NCI-H526 (cell line): ENCODE data around the gene EPN2.

Experiments
- DNase-seq, 2 experiments: peaks; one replicate each; lab custom pipeline; 2025; lab: John Stamatoyannopoulos, UW

The EPN2 gene

DNA sequence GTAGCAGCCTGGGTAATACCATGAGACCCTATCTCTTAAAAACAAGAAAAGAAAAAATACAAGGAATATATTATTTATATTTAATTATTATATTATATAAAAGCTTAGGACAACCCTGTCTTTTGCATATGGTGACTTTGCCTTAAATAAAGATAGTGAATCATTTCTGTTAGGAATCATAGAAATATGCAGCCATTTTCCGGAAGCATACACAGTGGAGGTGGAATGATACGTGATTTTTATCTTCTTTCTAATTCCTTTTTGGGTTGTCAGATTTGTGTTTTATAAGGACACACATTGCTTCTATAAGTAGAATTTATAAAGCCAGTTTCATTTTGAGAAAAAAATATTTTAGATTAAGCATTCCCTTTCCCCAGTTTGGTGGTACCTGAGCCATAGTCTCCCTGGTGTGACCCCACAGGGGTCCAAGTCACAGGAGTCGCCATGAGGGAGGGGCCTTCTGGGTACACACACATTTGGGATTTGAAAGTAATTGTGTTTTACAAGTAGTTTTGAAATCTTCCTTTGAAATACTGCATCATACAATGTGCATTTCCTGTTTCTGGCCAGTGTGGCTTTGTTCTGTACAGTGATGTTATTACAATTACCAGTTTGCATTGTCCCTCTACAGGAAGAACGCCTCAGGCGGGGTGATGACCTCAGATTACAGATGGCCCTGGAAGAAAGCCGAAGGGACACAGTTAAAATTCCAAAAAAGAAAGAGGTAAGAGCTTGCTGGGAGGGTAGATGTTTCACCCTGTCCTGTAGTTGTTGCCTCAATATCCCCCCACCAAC lies 74.5 kb downstream of the EPN2 start:
- DNase-seq = no peak

DNA sequence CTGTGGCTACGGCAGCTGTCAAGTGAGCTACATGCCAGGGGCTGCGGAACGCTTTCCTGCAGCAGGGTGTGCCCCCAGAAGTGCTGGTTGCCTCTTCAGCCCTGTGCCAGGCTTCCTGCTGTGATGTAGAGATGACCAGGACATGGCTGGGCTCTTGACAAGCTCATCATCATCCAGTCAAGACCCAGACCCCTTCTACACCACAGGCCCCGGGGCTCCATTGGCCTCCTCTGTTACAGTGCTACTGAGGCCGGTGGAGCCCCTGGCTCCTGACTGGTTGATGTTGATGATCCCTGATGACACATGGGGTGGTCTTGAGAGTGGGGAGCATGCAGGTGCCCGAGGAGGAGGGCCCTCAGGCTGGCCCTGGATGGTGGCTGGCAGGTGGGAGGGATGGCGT lies 75.2 kb downstream of the EPN2 start:
- no peak for DNase-seq

- DNase-seq = no peak
These were observed 76.0 kb downstream of the EPN2 start for GRCh38 chr17:19313066-19313745.

- DNase-seq = no peak
These were observed 76.8 kb downstream of the EPN2 start for GRCh38 chr17:19313746-19314651.

GRCh38 chr17:19315104-19315503 lies 77.9 kb downstream of the EPN2 start:
- no peak for DNase-seq

DNA sequence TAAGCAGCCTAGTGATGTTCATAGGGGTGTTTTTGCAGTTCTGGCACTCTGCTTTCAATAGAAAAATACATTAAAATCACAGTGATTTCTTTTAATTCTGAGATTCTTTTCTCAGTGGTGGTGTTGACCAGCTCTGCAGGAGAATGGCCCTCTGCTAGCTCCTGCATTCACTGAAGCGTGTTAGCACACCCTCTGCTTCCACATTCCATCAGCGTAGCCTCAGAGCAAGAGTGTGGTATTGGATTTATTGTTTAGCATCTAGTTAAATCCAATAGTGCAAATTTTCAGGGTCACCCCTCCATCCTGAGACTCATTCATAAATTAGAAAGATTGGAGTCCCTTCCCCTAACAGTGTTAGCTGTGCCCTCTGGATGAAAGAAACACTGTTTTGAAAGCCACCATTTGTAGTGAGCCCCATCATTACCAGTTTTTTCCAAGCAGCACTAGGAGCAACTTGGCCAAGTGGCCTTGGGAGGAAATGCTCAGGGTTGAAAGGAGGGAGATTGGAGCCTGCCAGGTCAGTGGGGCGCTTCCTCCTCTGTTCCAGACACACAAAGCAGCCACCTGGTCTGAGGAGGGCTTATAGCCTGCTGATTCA lies 79.7 kb downstream of the EPN2 start:
- DNase-seq = no peak

DNA sequence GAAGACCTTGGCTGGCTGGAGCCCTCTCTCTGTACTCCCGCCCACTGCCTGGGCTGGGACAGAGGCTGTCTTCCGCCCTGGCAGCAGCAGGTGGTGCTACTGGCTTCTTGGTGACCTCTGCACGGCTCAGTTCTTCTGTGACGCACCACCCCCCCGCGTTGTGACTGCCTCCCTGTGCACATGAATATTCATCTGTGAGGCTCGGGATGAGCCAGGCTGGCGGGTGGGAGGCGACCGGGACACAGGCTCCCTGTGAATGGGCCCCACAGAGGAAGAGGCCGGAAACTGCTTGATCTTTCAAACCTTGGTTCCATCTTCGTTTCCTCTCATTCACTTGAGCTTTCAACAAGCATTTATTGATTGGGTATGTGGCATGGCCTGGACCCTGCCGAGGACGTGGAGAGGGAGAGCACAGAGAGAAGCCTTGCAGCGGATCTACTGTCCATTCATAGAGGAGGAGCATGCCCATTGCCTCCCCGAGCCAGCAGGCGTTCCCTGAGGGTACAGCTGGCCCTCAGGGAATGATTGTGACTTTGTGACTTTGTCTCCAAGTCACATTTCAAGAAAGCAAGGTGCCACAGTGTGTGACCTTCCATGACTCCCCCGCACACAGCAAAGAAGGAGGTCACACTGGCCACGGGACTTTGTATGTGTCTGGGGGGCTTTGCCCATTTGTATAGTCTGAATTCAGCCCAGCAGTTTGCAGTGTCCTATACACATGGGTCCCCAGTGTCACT lies 80.4 kb downstream of the EPN2 start:
- peak; percentile 77 to 92 for DNase-seq

- DNase-seq = no peak
These were observed 81.4 kb downstream of the EPN2 start for GRCh38 chr17:19318611-19319010.

DNA sequence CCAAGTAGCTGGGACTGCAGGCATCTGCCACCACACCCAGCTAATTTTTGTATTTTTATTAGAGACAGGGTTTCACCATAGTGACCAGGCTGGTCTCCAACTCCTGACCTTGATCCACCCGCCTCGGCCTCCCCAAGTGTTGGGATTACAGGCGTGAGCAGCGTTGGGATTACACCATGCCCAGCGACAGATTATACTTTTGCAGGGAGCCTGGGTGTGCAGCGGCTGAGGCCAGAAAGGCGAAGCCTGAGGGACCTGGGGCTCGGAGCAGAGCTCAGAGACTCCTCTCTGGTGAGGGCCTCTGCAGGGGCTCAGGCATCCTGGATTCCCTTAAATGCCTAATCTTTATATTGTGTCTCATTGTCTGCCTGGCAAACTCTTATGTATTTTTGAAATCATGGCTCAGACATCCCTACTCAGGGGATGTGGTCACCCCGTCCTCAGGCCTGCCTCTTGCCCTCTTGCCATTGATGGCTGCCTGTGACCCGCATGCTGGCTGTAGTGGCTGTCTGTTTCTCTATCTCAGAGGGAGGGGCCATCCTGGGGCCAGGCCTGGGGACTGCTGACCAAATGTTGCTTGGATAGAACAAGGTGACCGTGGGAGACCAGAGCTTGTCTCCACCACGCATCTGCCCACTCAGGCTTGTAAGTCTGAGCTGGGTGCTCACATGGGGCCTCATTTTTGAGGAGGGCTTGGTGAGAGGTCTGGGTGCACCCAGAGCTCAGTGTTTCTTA lies 82.8 kb downstream of the EPN2 start:
- no peak for DNase-seq

DNA sequence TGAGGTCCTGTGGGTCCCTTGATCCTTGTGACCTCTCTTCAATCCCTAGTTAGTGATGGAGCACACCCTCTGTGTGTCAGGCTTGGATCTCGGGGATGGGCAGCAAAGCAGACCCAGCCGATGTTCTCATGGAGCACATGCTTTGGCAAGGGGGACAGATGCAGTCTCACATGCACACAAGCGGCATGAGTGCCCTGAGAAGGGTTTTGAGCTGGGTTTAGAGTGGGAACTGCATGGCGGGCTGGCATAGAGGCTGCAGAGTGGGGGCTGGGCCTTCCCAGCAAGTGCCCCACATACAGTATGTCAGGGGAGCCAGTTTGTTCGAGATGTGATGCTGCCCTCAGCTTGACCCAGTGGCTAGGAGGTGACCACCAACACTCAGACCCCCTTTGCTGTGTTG lies 83.7 kb downstream of the EPN2 start:
- DNase-seq = no peak

DNA sequence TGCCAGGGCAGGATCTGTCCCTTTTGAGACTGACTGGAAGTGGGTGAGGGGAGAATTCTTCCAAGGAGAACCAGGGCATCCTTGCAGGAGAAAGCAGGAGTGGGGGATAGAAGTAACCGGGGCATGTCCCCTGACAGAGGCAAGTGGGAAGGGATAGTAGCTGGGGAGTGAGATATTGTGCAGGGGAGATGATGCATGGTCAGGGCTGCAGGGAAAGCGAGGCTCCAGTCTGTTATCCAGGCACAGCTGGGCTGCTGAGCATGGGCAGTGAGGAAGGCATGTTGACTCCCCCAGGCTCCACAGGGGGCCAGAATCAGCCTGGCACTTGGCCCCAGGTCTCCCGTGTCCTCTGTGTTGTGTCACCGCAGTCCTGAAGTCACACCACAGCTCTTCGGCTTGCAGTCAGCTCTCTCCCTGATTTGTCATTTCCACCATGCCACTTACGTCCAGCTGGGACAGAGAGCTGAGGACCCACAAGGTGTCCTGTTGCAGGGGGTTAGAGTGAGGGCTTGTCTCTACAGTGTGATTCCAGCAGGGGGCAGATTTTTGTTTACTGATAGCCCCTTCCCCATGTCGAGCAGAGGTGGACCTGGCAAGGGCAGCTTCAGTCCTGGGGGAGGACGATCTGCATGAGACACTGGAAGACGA lies 84.4 kb downstream of the EPN2 start:
- no peak for DNase-seq

- DNase-seq = no peak
These were observed 85.0 kb downstream of the EPN2 start for GRCh38 chr17:19322129-19322505.

- DNase-seq = no peak
These were observed 85.7 kb downstream of the EPN2 start for GRCh38 chr17:19322861-19323260.

DNA sequence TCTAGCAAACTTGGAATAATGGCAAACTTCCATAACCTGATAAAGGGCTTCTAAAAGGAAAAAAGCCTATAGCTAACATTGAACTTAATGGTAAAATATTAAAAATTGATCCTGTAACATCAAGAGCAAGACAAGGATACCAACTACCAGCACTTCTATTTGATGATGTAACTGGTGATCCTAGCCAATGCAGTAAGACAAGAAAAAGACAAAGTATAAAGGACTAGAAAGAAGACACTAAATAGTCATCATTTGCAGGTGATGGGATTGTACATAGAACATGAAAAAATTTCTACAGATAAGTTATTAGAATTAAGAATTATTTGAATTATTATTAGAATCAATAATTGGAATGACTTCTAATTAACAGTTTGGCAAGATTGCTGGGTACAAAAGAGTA lies 88.4 kb downstream of the EPN2 start:
- DNase-seq = no peak

DNA sequence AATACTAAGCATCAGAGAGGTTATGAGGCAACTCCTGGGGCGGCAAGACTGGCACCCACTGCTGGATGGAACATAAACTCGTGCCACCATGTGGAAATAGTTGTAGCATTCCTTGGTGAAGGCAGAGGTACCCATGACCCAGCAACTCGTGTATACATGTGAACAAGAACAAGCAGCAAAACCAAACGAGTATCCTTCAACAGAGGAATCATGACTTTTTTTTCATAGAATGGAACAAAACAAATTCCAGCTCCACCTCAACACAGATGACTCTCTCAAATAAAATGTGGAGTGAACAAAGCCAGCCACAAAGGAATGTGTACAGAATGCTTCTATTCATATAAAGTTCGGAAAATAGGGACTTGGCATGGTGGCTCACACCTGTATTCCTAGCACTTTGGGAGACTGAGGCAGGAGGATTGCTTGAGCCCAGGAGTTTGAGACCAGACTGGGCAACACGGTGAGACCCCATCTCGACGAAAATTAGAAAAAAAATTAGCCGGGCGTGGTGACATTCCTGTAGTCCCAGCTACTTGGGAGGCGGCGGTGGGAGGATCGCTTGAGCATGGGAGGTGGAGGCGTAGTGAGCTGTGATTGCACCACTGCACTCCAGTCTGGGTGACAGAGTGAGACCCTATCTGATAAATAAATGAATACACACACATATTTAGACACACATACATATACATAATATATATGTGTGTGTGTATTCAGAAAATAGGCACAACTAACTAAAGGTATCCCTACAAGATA lies 90.0 kb downstream of the EPN2 start:
- no peak for DNase-seq

DNA sequence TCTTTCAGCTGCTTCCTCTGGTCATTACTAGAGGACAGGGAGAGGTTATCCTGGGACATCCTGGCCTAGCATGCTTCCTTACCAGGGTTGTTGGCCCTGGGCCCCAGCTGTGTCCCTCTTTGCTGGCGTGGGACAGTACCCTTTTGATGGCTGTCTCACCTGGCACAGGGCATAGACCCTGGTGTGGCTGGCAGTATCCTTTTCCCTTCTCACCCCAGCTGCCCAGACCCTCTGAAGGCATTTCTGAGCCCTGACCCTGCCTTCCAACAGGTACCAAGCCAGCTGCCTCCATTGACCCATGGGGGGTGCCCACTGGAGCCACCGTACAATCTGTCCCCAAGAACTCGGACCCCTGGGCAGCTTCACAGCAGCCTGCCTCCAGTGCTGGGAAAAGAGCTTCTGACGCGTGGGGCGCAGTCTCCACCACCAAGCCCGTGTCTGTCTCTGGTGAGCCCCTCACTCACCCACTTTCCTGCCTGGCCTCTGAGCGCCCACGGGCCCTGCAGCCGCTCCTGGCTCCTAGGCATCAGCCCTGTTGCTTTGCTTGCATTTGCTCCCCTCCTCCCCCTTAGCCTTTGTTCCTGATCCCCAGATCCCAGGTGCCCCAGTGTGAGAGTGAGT lies 91.4 kb downstream of the EPN2 start:
- DNase-seq = no peak

- no peak for DNase-seq
These were observed 92.0 kb downstream of the EPN2 start for GRCh38 chr17:19329136-19329535.

- DNase-seq = no peak
These were observed 92.7 kb downstream of the EPN2 start for GRCh38 chr17:19329839-19330238.

DNA sequence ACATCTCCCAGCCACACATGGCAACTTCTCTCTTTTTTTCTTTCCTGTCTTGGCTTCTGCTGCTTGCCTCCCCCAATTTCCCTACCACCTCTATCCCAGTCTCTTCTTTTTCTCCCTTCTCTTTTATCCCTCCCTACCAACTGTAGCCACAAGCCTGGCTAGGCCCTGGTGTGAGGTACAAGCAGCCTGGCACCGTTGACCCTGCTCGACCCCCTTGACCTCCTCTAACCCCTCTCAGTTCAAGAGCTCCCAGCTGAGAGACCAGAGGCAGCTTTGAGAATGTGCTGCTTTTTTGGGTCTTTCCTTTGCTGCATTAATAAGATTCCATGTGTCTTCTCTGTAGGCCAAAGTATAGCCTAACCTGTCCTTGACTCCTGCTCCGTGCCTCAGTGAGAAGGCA lies 93.1 kb downstream of the EPN2 start:
- no peak for DNase-seq
